Activated CD8-positive, alpha-beta memory T cell treated with anti-CD3 and anti-CD28 coated beads for 4 hours (primary cell): ENCODE results near the gene RIMBP2.

Experiments used
- DNase-seq, 2 donors: peaks; one replicate each; pipeline ENCODE4 v3.0.0-alpha.2; 2020; ENCODE audit warnings: low read depth in 2 of 2

RIMBP2 gene

GRCh38 chr12:130737731-130738130 lies 21.6 kb upstream of the RIMBP2 start:
- no peak for DNase-seq

GRCh38 chr12:130729344-130729743 lies 13.2 kb upstream of the RIMBP2 start:
- DNase-seq = no peak

GRCh38 chr12:130728158-130729058 lies 12.3 kb upstream of the RIMBP2 start:
- no peak for DNase-seq

- DNase-seq = no peak
Measured at GRCh38 chr12:130719263-130719859, 3.3 kb upstream of the RIMBP2 start.

GRCh38 chr12:130717752-130718151 lies 1.7 kb upstream of the RIMBP2 start:
- DNase-seq = no peak

- no peak for DNase-seq
Measured at GRCh38 chr12:130716969-130717366, 869 bp upstream of the RIMBP2 start.

GRCh38 chr12:130715150-130715997 lies 725 bp downstream of the RIMBP2 start:
- DNase-seq = no peak

GRCh38 chr12:130714591-130715149 lies 1.4 kb downstream of the RIMBP2 start:
- DNase-seq = no peak

- no peak for DNase-seq
Measured at GRCh38 chr12:130714091-130714590, 2.0 kb downstream of the RIMBP2 start.

GRCh38 chr12:130713581-130713991 lies 2.5 kb downstream of the RIMBP2 start:
- no peak for DNase-seq

- DNase-seq = no peak
Measured at GRCh38 chr12:130712346-130713065, 3.6 kb downstream of the RIMBP2 start.

GRCh38 chr12:130711756-130712155 lies 4.3 kb downstream of the RIMBP2 start:
- DNase-seq = no peak

GRCh38 chr12:130710733-130711080 lies 5.4 kb downstream of the RIMBP2 start:
- DNase-seq = no peak

- no peak for DNase-seq
Measured at GRCh38 chr12:130709971-130710732, 5.9 kb downstream of the RIMBP2 start.

- no peak for DNase-seq
Measured at GRCh38 chr12:130709151-130709970, 6.7 kb downstream of the RIMBP2 start.

GRCh38 chr12:130708648-130709047 lies 7.5 kb downstream of the RIMBP2 start:
- no peak for DNase-seq

- no peak for DNase-seq
Measured at GRCh38 chr12:130707571-130707891, 8.6 kb downstream of the RIMBP2 start.

- DNase-seq = no peak
Measured at GRCh38 chr12:130706885-130707570, 9.1 kb downstream of the RIMBP2 start.

- no peak for DNase-seq
Measured at GRCh38 chr12:130706311-130706710, 9.8 kb downstream of the RIMBP2 start.
